SK-N-SH (cell line): ENCODE results near the gene CAST. TPM values are rescaled to one million over a fixed set of nuclear protein-coding genes. Genes with fewer than 3 reads are reported as not detected.

ENCODE experiments used
- CTCF ChIA-PET: fragments of 300-600, 350-600 bp; formaldehyde crosslinking; extraction: SDS; loops from one replicate; lab custom pipeline; 2021; lab: Yijun Ruan, JAX
- POLR2A ChIA-PET: fragments of 350-600 bp; sonication (Branson Sonifier 250); formaldehyde crosslinking; extraction: SDS; loops from one replicate; lab custom pipeline; 2020; ENCODE audit warnings: antibody characterized with exemption, inconsistent platforms; lab: Yijun Ruan, JAX
- DNase-seq: peaks from one replicate; pipeline ENCODE4 v3.0.0; 2012
- H2AFZ ChIP-seq: fragments of 200-600 bp; sonication (generic); 2 replicates; pipeline ENCODE4 v1.8.1; 2016; ENCODE audit warnings: antibody characterized with exemption, mild to moderate bottlenecking, low read depth
- H3F3A ChIP-seq: fragments of 200-600 bp; sonication (generic); replicated peaks from 2 replicates; pipeline ENCODE3; 2016; ENCODE audit warnings: antibody characterized with exemption, mild to moderate bottlenecking; ENCODE audit not compliant: insufficient read depth
- H3K27ac ChIP-seq, 2 experiments: fragments of 200-500 bp in 1 of 2; fragments of 200-600 bp in 1 of 2; sonication (Bioruptor generic) in 1 of 2; sonication (generic), shearing (Covaris generic) in 1 of 2; 2 replicates each; pipeline versions ENCODE4 v1.5.1 to v1.6.1; 2014 to 2016; ENCODE audit warnings: low read depth in 2 of 2, inconsistent platforms in 1 of 2, low read length in 1 of 2, mild to moderate bottlenecking in 1 of 2, mixed read lengths in 1 of 2
- H3K27me3 ChIP-seq: fragments of 200-600 bp; sonication (generic), shearing (Covaris generic); 2 replicates; pipeline ENCODE4 v1.6.1; 2016; ENCODE audit warnings: mixed run types; ENCODE audit not compliant: insufficient read depth
- H3K36me3 ChIP-seq, 2 experiments: fragments of 200-500 bp in 1 of 2; fragments of 200-600 bp in 1 of 2; sonication (Bioruptor generic) in 1 of 2; sonication (generic) in 1 of 2; replicated peaks in 1 of 2; 2 replicates each; pipeline versions ENCODE3 to v1.5.1; 2014 to 2016; ENCODE audit warnings: low read length in 1 of 2, mild to moderate bottlenecking in 1 of 2; ENCODE audit not compliant: insufficient read depth in 2 of 2, control insufficient read depth in 1 of 2
- H3K4me1 ChIP-seq, 2 experiments: fragments of 200-500 bp in 1 of 2; fragments of 200-600 bp in 1 of 2; sonication (Bioruptor generic) in 1 of 2; sonication (generic), shearing (Covaris generic) in 1 of 2; 2 replicates each; pipeline versions ENCODE4 v1.5.1 to v1.6.1; 2014 to 2016; ENCODE audit warnings: low read depth in 1 of 2, low read length in 1 of 2, mixed run types in 1 of 2; ENCODE audit not compliant: insufficient read depth in 2 of 2, control insufficient read depth in 1 of 2
- H3K4me2 ChIP-seq: fragments of 200-600 bp; sonication (generic), shearing (Covaris generic); 2 replicates; pipeline ENCODE4 v1.6.1; 2017; ENCODE audit warnings: mixed run types
- H3K4me3 ChIP-seq, 2 experiments: fragments of 200-500 bp in 1 of 2; fragments of 200-600 bp in 1 of 2; sonication (Bioruptor generic) in 1 of 2; sonication (generic), shearing (Covaris generic) in 1 of 2; 2 replicates each; pipeline versions ENCODE4 v1.5.1 to v1.8.1; 2014 to 2016; ENCODE audit warnings: low read depth in 2 of 2, inconsistent platforms in 1 of 2, low read length in 1 of 2, mild to moderate bottlenecking in 1 of 2, mixed read lengths in 1 of 2, moderate library complexity in 1 of 2
- H3K79me2 ChIP-seq: fragments of 200-600 bp; sonication (generic); 2 replicates; pipeline ENCODE4 v1.8.1; 2017; ENCODE audit warnings: mild to moderate bottlenecking; ENCODE audit not compliant: insufficient read depth
- H3K9ac ChIP-seq: fragments of 200-600 bp; sonication (generic); 2 replicates; pipeline ENCODE4 v1.6.1; 2017; ENCODE audit warnings: mixed run types
- H3K9me2 ChIP-seq: fragments of 200-600 bp; sonication (generic); 2 replicates; pipeline ENCODE4 v1.6.1; 2017; ENCODE audit warnings: mixed run types
- H3K9me3 ChIP-seq: fragments of 200-600 bp; sonication (generic); 2 replicates; pipeline ENCODE4 v1.6.1; 2017; ENCODE audit warnings: mixed run types, mild to moderate bottlenecking, moderate library complexity
- H4K20me1 ChIP-seq: fragments of 200-600 bp; sonication (generic); 2 replicates; pipeline ENCODE4 v1.6.1; 2017; ENCODE audit warnings: mild to moderate bottlenecking, mixed run types; ENCODE audit not compliant: insufficient read depth
- CTCF ChIP-seq: fragments of 200-600 bp; sonication (generic); IDR thresholded peaks from 2 replicates; pipeline ENCODE4 v1.6.1; 2017; ENCODE audit warnings: antibody characterized with exemption, mild to moderate bottlenecking, moderate library complexity
- ELF1 ChIP-seq: IDR thresholded peaks from 2 replicates; pipeline ENCODE4 v1.4.0; 2012
- FOXJ3 ChIP-seq: sonication (generic); formaldehyde crosslinking; IDR thresholded peaks from 2 replicates; pipeline ENCODE4 v1.5.1; 2020; ENCODE audit warnings: mild to moderate bottlenecking, missing genetic modification reagents
- FOXM1 ChIP-seq: IDR thresholded peaks from 2 replicates; pipeline ENCODE4 v1.4.0; 2012; ENCODE audit warnings: low read depth, mild to moderate bottlenecking
- JUND ChIP-seq: IDR thresholded peaks from 2 replicates; pipeline ENCODE4 v1.4.0; 2012
- MEF2A ChIP-seq: IDR thresholded peaks from 2 replicates; pipeline ENCODE4 v1.4.0; 2012; ENCODE audit warnings: low read depth, borderline replicate concordance
- MXI1 ChIP-seq: IDR thresholded peaks from 2 replicates; pipeline ENCODE4 v1.6.1; 2012; ENCODE audit warnings: mild to moderate bottlenecking, low read depth, low read length, improper control_type of control experiment
- NFIC ChIP-seq: IDR thresholded peaks from 2 replicates; pipeline ENCODE4 v1.4.0; 2012; ENCODE audit warnings: borderline replicate concordance
- NRF1 ChIP-seq: IDR thresholded peaks from 2 replicates; pipeline ENCODE4 v1.6.1; 2012; ENCODE audit warnings: low read depth, mild to moderate bottlenecking, low read length
- PBX3 ChIP-seq: IDR thresholded peaks from 2 replicates; pipeline ENCODE4; 2012
- RAD21 ChIP-seq: IDR thresholded peaks from 2 replicates; pipeline ENCODE4 v1.6.1; 2012; ENCODE audit warnings: mild to moderate bottlenecking, low read length
- REST ChIP-seq: IDR thresholded peaks from 2 replicates; pipeline ENCODE4 v1.6.1; 2012; ENCODE audit warnings: mild to moderate bottlenecking, low read depth, low read length, moderate library complexity
- RFX5 ChIP-seq: IDR thresholded peaks from 2 replicates; pipeline ENCODE4 v1.6.1; 2012; ENCODE audit warnings: mild to moderate bottlenecking, improper control_type of control experiment, low read length
- TCF12 ChIP-seq: IDR thresholded peaks from 2 replicates; pipeline ENCODE4 v1.4.0; 2012
- TEAD4 ChIP-seq: IDR thresholded peaks from 2 replicates; pipeline ENCODE4 v1.4.0; 2012; ENCODE audit warnings: mild to moderate bottlenecking, borderline replicate concordance; ENCODE audit not compliant: insufficient read depth
- WGBS: methylation state at CpG from one replicate; pipeline ENCODE4 v1.1.6; 2017; ENCODE audit warnings: low lambda C conversion rate; 5-methylcytosine and 5-hydroxymethylcytosine counted together
- polyA plus RNA-seq, 3 experiments: library from polyadenylated mRNA; depleted of rRNA; stranded (reverse); fragments of >200 nt; gene quantifications; 2 replicates each; pipeline ENCODE4 v1.2.3, GENCODE V29; 2012
- TF ChIP-seq, protein P1 (sequence below): IDR thresholded peaks from 2 replicates; pipeline ENCODE4 v1.4.0; 2012; ENCODE audit warnings: low read depth, borderline replicate concordance
- TF ChIP-seq, protein P2 (sequence below): IDR thresholded peaks from 2 replicates; pipeline ENCODE4 v1.4.0; 2012; ENCODE audit warnings: low read depth

Gene CAST
- polyA plus RNA-seq, 1 of the 3 experiments (the other 2 are of a cell fraction) = 82.9 TPM

- H3K27ac ChIP-seq = no peak overlapping the region
- H3K9me3 ChIP-seq = no peaks in the 10 kb centered on the region
- H3K4me2 ChIP-seq = no peak overlapping the region
- no peaks in the 10 kb centered on the region for H3K36me3 ChIP-seq
- no peak overlapping the region for H2AFZ ChIP-seq
- DNase-seq = no peak
- ChIA-PET POLR2A (no interaction called here), CTCF (no interaction called here)
- peaks cover 3 to 8% of the 10 kb centered on the region in 2 experiments; a peak in 2 of 4 replicates for H3K4me1 ChIP-seq
- H3K9ac ChIP-seq = no peak overlapping the region
- H3K4me3 ChIP-seq = no peak overlapping the region
- H3F3A ChIP-seq = no peaks in the 10 kb centered on the region
- WGBS = 61% methylated on average over 6 of the region's 6 CpGs
- TF ChIP-seq CTCF = no peak
- TF ChIP-seq FOXJ3 (CRISPR knock-in tag) = no peak
- TF ChIP-seq JUND = no peak
- TF ChIP-seq TCF12 = no peak
- TF ChIP-seq REST = no peak
- H3K9me2 ChIP-seq = no peaks in the 10 kb centered on the region
- H4K20me1 ChIP-seq = no peaks in the 10 kb centered on the region
- no peaks in the 10 kb centered on the region for H3K27me3 ChIP-seq
- no peaks in the 10 kb centered on the region for H3K79me2 ChIP-seq
These were observed 154.3 kb downstream of the CAST start for GRCh38 chr5:96816411-96816939.

GRCh38 chr5:96816991-96817390 is 154.8 kb downstream of the CAST start:
- ChIA-PET POLR2A (no interaction called here), CTCF (no interaction called here)
- H4K20me1 ChIP-seq = no peaks in the 10 kb centered on the region
- no peak overlapping the region for H3K27ac ChIP-seq
- DNase-seq = no peak
- H3K4me2 ChIP-seq = no peak overlapping the region
- no peaks in the 10 kb centered on the region for H3K9me3 ChIP-seq
- H3K27me3 ChIP-seq = no peaks in the 10 kb centered on the region
- peaks cover 3 to 8% of the 10 kb centered on the region in 2 experiments; a peak in 2 of 4 replicates for H3K4me1 ChIP-seq
- H3K79me2 ChIP-seq = no peaks in the 10 kb centered on the region
- no peak overlapping the region for H3K9ac ChIP-seq
- no peaks in the 10 kb centered on the region for H3K9me2 ChIP-seq
- H3F3A ChIP-seq = no peaks in the 10 kb centered on the region
- 78% methylated on average over 1 of the region's 1 CpG for WGBS
- H3K36me3 ChIP-seq = no peaks in the 10 kb centered on the region
- no peak overlapping the region for H2AFZ ChIP-seq
- no peak overlapping the region for H3K4me3 ChIP-seq
- no peak for TF ChIP-seq NRF1
- no peak for TF ChIP-seq RFX5
- no peak for TF ChIP-seq ELF1
- TF ChIP-seq JUND = no peak
- TF ChIP-seq, protein P1, sequence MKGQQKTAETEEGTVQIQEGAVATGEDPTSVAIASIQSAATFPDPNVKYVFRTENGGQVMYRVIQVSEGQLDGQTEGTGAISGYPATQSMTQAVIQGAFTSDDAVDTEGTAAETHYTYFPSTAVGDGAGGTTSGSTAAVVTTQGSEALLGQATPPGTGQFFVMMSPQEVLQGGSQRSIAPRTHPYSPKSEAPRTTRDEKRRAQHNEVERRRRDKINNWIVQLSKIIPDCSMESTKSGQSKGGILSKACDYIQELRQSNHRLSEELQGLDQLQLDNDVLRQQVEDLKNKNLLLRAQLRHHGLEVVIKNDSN = no peak
- no peak for TF ChIP-seq FOXM1
- no peak for TF ChIP-seq TEAD4
- TF ChIP-seq REST = no peak
- TF ChIP-seq RAD21 = no peak
- TF ChIP-seq NFIC = no peak
- TF ChIP-seq FOXJ3 (CRISPR knock-in tag) = no peak
- no peak for TF ChIP-seq PBX3
- no peak for TF ChIP-seq MEF2A
- TF ChIP-seq MXI1 = no peak
- TF ChIP-seq, protein P2, sequence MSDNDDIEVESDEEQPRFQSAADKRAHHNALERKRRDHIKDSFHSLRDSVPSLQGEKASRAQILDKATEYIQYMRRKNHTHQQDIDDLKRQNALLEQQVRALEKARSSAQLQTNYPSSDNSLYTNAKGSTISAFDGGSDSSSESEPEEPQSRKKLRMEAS = no peak
